Body of pancreas (tissue), 4 donors: ENCODE results near the gene TOR1B.

Source experiments
- CTCF ChIP-seq, 7 experiments: fragments of 450-650 bp in 4 of 7; fragments of 200-600 bp in 3 of 7; sonication (generic) in 3 of 7; IDR thresholded peaks; one replicate each; pipeline ENCODE4 v1.5.1; 2016 to 2019; ENCODE audit warnings: antibody characterized with exemption in 7 of 7
- POLR2A ChIP-seq, 3 donors: fragments of 450-650 bp; IDR thresholded peaks; one replicate each; pipeline ENCODE4 v1.6.1; 2016; ENCODE audit warnings: antibody characterized with exemption in 3 of 3, mild to moderate bottlenecking in 2 of 3

- TF ChIP-seq CTCF (IDR thresholded peaks at IDR 0.05) (no peak), POLR2A (IDR thresholded peaks at IDR 0.05) (no peak)
Observed at GRCh38 chr9:129822898-129823541, 20.0 kb downstream of the TOR1B start.
